ENCODE results near the gene ZNF836.

GRCh38 chr19:52211926-52212571 lies 40.6 kb upstream of the ZNF836 start:
- TF ChIP-seq CTCF (IDR thresholded peaks at IDR 0.05) (no peak), POLR2A (IDR thresholded peaks at IDR 0.05) (no peak)

Measured in Peyer's patch (tissue), 4 donors.